HG02943 (cell line): ENCODE data around the gene SNX30.
"Not testable (repeated sequence)": the region's sequence is repeated elsewhere in the genome, so short reads cannot be mapped to it uniquely, and the experiment has no call there.

Source experiments
- ATAC-seq: cut with Tn5 transposase; IDR thresholded peaks from one replicate; pipeline ENCODE4 v1.9.1; 2021; ENCODE audit warnings: mild to moderate bottlenecking, low read depth, moderate library complexity; ENCODE audit not compliant: unreplicated experiment

Gene SNX30

GRCh38 chr9:112750016-112750763 lies at the start of gene SNX30:
SNX30 (plus strand) TSS chr9:112750760; CDS start chr9:112751002, 242 bp downstream.
- peak; percentile 77 for ATAC-seq

- no peak for ATAC-seq
Observed at GRCh38 chr9:112703304-112703703, 47.3 kb upstream of the SNX30 start.

GRCh38 chr9:112705768-112706427 lies 44.7 kb upstream of the SNX30 start:
- no peak for ATAC-seq

GRCh38 chr9:112711050-112711689 lies 39.4 kb upstream of the SNX30 start:
- no peak for ATAC-seq

- no peak for ATAC-seq
Observed at GRCh38 chr9:112712678-112713077, 37.9 kb upstream of the SNX30 start.

- ATAC-seq: peak; percentile 94
Observed at GRCh38 chr9:112717661-112718331, 32.8 kb upstream of the SNX30 start, which contains the start of gene INIP. INIP (minus strand) TSS chr9:112718117; CDS start chr9:112716485, 1,632 bp downstream.

GRCh38 chr9:112719241-112719691 lies 31.3 kb upstream of the SNX30 start:
- no peak for ATAC-seq

- ATAC-seq: no peak
Observed at GRCh38 chr9:112719696-112720095, 30.9 kb upstream of the SNX30 start.

- ATAC-seq: no peak
Observed at GRCh38 chr9:112720113-112720780, 30.3 kb upstream of the SNX30 start.

- not testable (repeated sequence) for ATAC-seq
Observed at GRCh38 chr9:112722749-112723148, 27.8 kb upstream of the SNX30 start.

GRCh38 chr9:112725961-112726360 lies 24.6 kb upstream of the SNX30 start:
- no peak for ATAC-seq

GRCh38 chr9:112726428-112726827 lies 24.1 kb upstream of the SNX30 start:
- no peak for ATAC-seq

GRCh38 chr9:112728401-112728800 lies 22.2 kb upstream of the SNX30 start:
- no peak for ATAC-seq

- ATAC-seq: no peak
Observed at GRCh38 chr9:112731971-112732370, 18.6 kb upstream of the SNX30 start.

- ATAC-seq: no peak
Observed at GRCh38 chr9:112734892-112735291, 15.7 kb upstream of the SNX30 start.

GRCh38 chr9:112743216-112743836 lies 7.2 kb upstream of the SNX30 start:
- no peak for ATAC-seq

- ATAC-seq: no peak
Observed at GRCh38 chr9:112744177-112744576, 6.4 kb upstream of the SNX30 start.

GRCh38 chr9:112747094-112747493 lies 3.5 kb upstream of the SNX30 start:
- ATAC-seq: no peak

- no peak for ATAC-seq
Observed at GRCh38 chr9:112750764-112751055, 150 bp downstream of the SNX30 start.
